Measurements from ENCODE around the gene TRIM56. TPM values are rescaled to one million over a fixed set of nuclear protein-coding genes. Genes with fewer than 3 reads are reported as not detected.
"Not testable (repeated sequence)": the region's sequence is repeated elsewhere in the genome, so short reads cannot be mapped to it uniquely, and the experiment has no call there.

The TRIM56 gene
- 11.9 TPM for total RNA-seq

GRCh38 chr7:101085162-101085964 is at the start of gene TRIM56:
Gene TRIM56 (plus strand): TSS chr7:101085481. CDS start chr7:101087313, 1,832 bp downstream.
- peak; percentile 89 for DNase-seq

GRCh38 chr7:101035941-101036340 is 49.3 kb upstream of the TRIM56 start:
- DNase-seq = no peak

DNA sequence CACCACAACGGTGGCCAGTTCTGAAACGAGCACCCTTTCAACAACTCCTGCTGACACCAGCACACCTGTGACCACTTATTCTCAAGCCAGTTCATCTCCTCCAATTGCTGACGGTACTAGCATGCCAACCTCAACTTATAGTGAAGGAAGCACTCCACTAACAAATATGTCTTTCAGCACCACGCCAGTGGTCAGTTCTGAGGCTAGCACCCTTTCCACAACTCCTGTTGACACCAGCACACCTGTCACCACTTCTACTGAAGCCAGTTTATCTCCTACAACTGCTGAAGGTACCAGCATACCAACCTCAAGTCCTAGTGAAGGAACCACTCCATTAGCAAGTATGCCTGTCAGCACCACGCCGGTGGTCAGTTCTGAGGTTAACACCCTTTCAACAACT is 44.0 kb upstream of the TRIM56 start:
- DNase-seq = not testable (repeated sequence)

GRCh38 chr7:101058355-101058754 is 26.9 kb upstream of the TRIM56 start:
- peak; percentile 82 for DNase-seq

DNA sequence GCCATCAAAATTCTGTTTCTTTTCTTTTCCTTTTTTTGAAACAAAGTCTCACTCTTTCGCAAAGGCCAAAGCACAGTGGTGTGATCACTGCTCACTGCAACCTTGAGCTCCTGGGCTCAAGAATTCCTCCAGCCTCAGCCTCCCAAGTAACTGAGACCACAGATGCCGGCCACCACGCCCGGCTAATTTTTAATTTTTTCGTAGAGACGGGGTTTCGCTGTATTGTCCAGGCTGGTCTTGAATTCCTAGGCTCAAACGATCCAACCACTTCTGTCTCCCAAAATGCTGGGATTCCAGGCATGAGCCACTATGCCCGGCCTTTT is 25.7 kb upstream of the TRIM56 start:
- DNase-seq = no peak

DNA sequence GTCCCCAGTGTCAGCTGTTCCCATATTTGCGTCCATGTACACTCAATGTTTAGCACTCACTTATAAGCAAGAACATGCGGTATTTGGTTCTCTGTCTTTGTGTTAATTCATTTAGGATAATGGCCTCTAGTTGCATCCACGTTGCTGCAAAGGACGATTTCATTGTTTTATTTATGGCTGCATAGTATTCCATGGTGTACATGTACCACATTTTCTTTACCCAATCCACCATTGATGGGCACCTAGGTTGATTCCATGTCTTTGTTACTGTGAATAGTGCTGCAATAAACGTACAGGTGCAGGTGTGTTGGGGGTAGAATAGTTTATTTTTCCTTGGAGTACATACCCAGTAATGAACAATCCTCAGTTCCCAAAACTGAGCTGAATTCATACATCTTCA is 24.3 kb upstream of the TRIM56 start:
- no peak for DNase-seq

DNA sequence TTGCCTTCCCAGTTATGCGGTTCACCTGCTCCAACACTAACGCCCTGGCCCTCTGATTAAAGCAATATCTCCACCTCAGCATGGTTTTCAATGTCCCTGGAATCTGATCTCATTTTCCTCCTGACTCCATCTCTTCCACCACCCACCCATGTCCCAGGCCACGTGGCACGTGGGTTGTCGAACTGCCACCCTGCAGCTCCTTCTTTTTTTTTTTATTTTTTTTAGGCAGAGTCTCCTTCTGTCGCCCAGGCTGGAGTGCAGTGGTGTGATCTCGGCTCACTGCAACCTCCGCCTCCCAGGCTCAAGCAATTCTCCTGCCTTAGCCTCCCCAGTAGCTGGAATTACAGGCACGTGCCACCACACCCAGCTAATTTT is 21.1 kb upstream of the TRIM56 start:
- not testable (repeated sequence) for DNase-seq

DNA sequence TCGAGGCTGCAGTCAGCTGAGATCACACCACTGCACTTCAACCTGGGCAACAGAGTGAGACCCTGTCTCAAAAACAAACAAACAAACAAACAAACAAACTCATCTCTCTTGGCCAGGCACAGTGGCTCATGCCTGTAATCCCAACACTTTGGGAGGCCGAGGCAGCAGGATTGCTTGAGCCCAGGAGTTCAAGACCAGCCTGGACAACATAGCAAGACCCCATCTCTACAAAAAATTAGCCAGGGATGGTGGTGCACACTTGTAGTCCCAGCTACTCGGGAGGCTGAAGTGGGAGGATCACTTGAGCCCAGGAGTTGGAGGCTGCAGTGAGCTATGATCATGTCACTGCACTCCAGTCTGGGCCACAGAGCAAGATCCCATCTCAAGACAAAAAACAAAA is 20.1 kb upstream of the TRIM56 start:
- DNase-seq = not testable (repeated sequence)

DNA sequence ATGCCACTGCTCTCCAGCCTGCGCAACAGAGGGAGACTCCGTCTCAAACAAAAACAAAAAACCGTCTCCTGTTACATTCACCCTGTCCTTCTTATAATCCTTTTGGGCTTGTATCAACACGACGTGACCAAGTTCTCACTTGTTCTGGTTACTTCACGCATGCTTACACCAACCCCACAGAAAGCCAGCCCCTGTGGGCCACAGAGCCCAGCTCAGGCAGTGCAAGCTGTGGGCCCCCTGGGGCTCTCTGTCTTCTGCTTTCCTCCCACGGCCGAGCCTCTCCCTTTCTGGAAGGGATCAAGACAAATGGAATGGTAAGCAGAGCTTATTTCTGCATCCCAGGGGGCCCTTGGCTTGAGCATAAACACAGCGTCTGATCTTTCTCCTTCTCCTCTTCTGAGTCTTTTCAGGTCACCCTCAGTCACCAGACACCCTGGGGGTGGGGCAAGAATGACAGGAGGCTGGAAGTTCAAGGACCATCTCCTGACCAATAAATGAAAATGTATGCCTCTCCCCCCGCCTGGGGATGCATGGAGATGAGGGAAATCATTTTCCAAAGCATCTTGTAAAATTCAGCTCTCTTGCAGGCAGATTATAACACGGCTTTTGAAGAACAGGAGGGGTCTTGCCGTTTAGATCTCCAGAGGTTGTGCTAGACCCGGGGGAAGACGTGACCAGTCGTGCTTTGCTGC is 19.0 kb upstream of the TRIM56 start:
- DNase-seq = peak; percentile 44

DNA sequence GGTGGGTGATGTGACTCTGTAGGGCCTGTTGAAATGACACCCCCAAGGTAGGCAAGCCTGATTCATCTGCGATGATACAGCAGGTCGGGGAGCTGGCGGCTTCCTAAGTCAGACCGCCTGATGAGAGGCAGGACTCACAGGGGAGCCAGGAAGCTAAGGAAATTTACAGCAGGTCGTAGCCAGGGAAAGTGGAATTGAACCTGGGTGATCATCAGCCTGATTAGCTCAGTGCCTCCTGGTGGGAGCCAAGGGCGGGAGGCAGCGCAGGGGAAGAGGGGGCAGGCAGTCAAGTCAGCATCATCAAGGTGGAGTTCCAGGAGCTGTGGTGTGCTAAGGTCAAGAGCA is 18.5 kb upstream of the TRIM56 start:
- DNase-seq = no peak

DNA sequence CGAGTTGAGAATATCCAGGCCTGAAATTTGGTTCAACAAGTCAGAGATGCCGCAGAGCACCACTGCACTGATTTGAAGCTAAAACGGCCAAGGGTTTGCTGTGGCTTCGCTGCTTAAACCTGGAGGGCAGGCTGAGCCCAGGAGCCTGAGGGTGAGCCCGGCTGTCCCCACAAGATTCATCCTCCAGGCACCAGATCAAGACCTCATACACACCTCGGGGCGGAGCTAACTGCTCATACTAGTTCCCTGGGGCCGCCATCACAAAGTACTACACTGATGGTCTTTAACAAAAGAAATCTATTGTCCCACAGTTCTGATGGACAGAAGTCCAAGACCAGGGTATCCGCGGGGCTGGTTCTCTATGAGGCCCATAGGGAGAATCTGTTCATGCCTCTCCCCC is 16.9 kb upstream of the TRIM56 start:
- no peak for DNase-seq

DNA sequence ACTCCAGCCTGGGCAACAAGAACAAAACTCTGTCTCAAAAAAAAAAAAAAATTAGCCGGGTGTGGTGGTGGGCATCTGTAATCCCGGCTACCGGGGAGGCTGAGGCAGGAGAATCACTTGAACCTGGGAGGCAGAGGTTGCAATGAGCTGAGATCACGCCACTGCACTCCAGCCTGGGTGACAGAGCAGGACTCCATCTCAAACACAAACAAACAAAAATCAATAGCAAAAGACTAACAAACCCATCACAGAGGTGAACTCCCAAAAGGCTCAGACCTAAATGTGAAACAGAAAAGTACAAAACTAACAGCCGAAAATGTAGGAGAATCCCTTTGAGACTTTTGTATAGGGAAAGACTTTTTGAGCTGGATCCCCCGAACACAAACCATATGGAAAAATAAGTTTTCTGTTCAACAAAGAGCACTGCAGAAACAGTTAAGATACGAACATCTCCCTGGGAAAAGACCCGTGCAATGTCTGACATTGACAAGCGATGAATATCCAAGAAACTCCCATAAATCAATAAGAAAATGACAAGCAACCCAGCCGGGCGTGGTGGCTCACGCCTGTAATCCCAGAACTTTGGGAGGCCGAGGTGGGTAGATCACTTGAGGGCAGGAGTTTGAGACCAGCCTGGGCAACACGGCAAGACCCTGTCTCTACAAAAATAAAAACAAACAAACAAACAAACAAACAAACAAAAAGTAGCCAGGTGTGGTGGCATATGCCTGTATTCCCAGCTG is 13.7 kb upstream of the TRIM56 start:
- DNase-seq = not testable (repeated sequence)

DNA sequence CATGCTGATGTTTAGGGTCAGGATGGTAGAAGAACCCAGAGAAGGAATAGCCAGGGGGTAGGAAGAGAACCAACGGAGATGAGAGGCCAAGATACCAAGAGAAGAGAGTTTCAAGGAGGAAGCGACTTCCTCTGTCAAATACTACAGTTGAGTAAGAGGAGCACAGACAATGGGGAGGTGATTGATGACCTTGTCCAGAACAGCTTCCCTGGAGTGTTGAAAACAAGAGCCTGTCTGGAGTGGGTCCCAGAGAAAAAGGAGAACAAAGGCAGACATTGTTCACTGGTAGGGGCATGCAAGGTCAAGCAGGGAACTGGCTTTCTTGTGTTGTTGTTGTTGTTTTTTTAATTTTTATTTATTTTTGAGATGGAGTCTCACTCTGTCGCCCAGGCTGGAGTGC is 9.6 kb upstream of the TRIM56 start:
- no peak for DNase-seq

DNA sequence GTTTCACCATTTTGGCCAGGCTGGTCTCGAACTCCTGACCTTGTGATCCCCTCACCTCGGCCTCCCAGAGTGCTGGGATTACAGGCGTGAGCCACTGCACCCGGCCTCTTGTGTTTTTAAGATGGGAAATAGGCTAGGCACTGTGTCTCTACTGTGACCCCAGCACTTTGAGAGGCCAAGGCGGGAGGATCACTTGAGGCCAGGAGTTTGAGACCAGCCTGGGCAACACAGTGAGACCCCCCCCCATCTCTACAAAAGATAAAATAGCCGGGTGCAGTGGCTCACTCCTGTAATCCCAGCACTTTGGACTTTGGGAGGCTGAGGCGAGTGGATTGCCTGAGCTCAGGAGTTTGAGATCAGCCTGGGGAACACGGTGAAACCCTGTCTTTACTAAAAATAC is 9.1 kb upstream of the TRIM56 start:
- not testable (repeated sequence) for DNase-seq

GRCh38 chr7:101077303-101078086 is 7.8 kb upstream of the TRIM56 start:
- DNase-seq = peak; percentile 81

GRCh38 chr7:101081432-101081831 is 3.8 kb upstream of the TRIM56 start:
- no peak for DNase-seq

- no peak for DNase-seq
Measured at GRCh38 chr7:101084865-101085161, 468 bp upstream of the TRIM56 start.

DNA sequence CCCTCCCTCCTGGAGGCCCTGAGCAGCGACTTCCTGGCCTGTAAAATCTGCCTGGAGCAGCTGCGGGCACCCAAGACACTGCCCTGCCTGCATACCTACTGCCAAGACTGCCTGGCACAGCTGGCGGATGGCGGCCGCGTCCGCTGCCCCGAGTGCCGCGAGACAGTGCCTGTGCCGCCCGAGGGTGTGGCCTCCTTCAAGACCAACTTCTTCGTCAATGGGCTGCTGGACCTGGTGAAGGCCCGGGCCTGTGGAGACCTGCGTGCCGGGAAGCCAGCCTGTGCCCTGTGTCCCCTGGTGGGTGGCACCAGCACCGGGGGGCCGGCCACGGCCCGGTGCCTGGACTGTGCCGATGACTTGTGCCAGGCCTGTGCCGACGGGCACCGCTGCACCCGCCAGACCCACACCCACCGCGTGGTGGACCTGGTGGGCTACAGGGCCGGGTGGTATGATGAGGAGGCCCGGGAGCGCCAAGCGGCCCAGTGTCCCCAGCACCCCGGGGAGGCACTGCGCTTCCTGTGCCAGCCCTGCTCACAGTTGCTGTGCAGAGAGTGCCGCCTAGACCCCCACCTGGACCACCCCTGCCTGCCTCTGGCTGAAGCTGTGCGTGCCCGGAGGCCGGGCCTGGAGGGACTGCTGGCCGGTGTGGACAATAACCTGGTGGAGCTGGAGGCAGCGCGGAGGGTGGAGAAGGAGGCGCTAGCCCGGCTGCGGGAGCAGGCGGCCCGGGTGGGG is 2.2 kb downstream of the TRIM56 start:
- DNase-seq = no peak

DNA sequence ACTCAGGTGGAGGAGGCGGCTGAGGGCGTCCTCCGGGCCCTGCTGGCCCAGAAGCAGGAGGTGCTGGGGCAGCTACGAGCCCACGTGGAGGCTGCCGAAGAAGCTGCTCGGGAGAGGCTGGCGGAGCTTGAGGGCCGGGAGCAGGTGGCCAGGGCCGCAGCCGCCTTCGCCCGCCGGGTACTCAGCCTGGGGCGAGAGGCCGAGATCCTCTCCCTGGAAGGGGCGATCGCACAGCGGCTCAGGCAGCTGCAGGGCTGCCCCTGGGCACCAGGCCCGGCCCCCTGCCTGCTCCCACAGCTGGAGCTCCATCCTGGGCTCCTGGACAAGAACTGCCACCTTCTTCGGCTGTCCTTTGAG is 2.8 kb downstream of the TRIM56 start:
- no peak for DNase-seq

DNA sequence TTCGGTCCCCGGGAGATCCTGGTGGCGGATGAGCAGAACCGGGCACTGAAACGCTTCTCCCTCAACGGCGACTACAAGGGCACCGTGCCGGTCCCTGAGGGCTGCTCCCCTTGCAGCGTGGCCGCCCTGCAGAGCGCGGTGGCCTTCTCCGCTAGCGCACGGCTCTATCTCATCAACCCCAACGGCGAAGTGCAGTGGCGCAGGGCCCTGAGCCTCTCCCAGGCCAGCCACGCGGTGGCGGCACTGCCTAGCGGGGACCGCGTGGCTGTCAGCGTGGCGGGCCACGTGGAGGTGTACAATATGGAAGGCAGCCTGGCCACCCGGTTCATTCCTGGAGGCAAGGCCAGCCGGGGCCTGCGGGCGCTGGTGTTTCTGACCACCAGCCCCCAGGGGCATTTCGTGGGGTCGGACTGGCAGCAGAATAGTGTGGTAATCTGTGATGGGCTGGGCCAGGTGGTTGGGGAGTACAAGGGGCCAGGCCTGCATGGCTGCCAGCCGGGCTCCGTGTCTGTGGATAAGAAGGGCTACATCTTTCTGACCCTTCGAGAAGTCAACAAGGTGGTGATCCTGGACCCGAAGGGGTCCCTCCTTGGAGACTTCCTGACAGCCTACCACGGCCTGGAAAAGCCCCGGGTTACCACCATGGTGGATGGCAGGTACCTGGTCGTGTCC is 3.7 kb downstream of the TRIM56 start:
- no peak for DNase-seq

DNA sequence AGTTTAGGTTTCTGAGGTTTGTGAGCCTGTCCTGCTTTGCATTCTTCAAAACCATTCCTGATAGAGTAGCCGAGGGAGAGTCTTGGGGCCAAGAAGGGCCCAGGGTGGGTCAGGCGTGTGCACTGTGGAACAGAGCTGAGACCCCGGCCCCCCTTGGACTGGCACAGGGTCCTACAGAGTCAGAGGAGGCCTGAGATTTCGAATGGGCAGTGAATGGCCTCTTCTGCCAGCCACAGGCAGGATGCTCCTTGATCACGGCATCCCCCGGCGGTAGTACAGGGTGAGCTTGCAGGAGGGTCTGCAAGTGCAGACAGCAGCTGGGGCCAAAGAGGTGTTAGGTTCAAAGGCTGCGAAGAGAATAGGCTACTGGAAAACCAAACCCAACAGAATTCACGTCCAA is 4.6 kb downstream of the TRIM56 start:
- no peak for DNase-seq

Measured in tongue (tissue), 2 donors.